Measurements from ENCODE around the gene TRA2B.
"Not testable (repeated sequence)": the region's sequence is repeated elsewhere in the genome, so short reads cannot be mapped to it uniquely, and the experiment has no call there.

The TRA2B gene

GRCh38 chr3:185926445-185926844, 11.4 kb downstream of the TRA2B start:
- no peak for DNase-seq

GRCh38 chr3:185925353-185925752, 12.5 kb downstream of the TRA2B start:
- DNase-seq: no peak

- no peak for DNase-seq
Observed at GRCh38 chr3:185924375-185924774, 13.4 kb downstream of the TRA2B start.

- no peak for DNase-seq
Observed at GRCh38 chr3:185920184-185920583, 17.6 kb downstream of the TRA2B start.

- no peak for DNase-seq
Observed at GRCh38 chr3:185916042-185916833, 21.6 kb downstream of the TRA2B start.

GRCh38 chr3:185915642-185916041, 22.2 kb downstream of the TRA2B start:
- no peak for DNase-seq

GRCh38 chr3:185914911-185915629, 22.7 kb downstream of the TRA2B start:
- DNase-seq: no peak

- no peak for DNase-seq
Observed at GRCh38 chr3:185912929-185913901, 24.6 kb downstream of the TRA2B start.

GRCh38 chr3:185912512-185912911, 25.3 kb downstream of the TRA2B start:
- DNase-seq: no peak

- not testable (repeated sequence) for DNase-seq
Observed at GRCh38 chr3:185911076-185911448, 26.8 kb downstream of the TRA2B start.

GRCh38 chr3:185910322-185911075, 27.3 kb downstream of the TRA2B start:
- DNase-seq: not testable (repeated sequence)

GRCh38 chr3:185909913-185910312, 27.9 kb downstream of the TRA2B start:
- DNase-seq: not testable (repeated sequence)

- DNase-seq: no peak
Observed at GRCh38 chr3:185900228-185900627, 37.6 kb downstream of the TRA2B start.

- DNase-seq: no peak
Observed at GRCh38 chr3:185896636-185897035, 41.2 kb downstream of the TRA2B start.

GRCh38 chr3:185887066-185887465, 50.7 kb downstream of the TRA2B start:
- DNase-seq: no peak

- no peak for DNase-seq
Observed at GRCh38 chr3:185884641-185885040, 53.2 kb downstream of the TRA2B start.

GRCh38 chr3:185881926-185882325, 55.9 kb downstream of the TRA2B start:
- no peak for DNase-seq

GRCh38 chr3:185880600-185880999, 57.2 kb downstream of the TRA2B start:
- DNase-seq: no peak

GRCh38 chr3:185878920-185879319, 58.9 kb downstream of the TRA2B start:
- no peak for DNase-seq

- DNase-seq: no peak
Observed at GRCh38 chr3:185874119-185874518, 63.7 kb downstream of the TRA2B start.

- DNase-seq: no peak
Observed at GRCh38 chr3:185867650-185868049, 70.2 kb downstream of the TRA2B start.

- DNase-seq: no peak
Observed at GRCh38 chr3:185866995-185867394, 70.8 kb downstream of the TRA2B start.
